NOMO-1 treated with dmso at 0.1 percent for 144 hours (cell line): ENCODE results near the gene PTPRN2.

Experiments
- DNase-seq: peaks from one replicate; lab custom pipeline; 2025; ENCODE audit not compliant: unreplicated experiment; lab: John Stamatoyannopoulos, UW

The PTPRN2 gene

GRCh38 chr7:157837047-157837446, 750.6 kb downstream of the PTPRN2 start:
- DNase-seq: no peak

GRCh38 chr7:157834501-157835163, 753.0 kb downstream of the PTPRN2 start:
- DNase-seq: no peak

DNA sequence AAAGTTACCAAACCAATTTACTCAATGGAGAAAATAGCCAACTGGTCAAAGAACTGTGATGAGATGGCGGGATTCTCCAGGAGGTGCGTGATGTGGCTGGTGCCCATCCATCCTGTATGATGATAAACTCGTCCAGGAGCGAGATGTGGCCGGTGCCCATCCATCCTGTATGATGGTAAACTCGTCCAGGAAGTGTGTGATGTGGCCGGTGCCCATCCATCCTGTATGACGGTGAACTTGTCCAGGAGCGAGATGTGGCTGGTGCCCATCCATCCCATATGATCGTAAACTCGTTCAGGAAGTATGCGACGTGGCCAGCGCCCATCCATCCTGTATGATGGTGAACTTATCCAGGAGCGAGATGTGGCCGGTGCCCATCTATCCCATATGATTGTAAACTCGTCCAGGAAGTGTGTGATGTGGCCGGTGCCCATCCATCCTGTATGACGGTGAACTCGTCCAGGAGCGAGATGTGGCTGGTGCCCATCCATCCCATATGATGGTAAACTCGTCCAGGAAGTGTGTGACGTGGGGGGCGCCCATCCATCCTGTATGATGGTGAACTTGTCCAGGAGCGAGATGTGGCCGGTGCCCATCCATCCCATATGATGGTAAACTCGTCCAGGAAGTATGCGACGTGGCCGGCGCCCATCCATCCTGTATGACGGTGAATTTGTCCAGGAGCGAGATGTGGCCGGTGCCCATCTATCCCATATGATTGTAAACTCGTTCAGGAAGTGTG, 754.6 kb downstream of the PTPRN2 start:
- no peak for DNase-seq

GRCh38 chr7:157832421-157832820, 755.2 kb downstream of the PTPRN2 start:
- DNase-seq: no peak

DNA sequence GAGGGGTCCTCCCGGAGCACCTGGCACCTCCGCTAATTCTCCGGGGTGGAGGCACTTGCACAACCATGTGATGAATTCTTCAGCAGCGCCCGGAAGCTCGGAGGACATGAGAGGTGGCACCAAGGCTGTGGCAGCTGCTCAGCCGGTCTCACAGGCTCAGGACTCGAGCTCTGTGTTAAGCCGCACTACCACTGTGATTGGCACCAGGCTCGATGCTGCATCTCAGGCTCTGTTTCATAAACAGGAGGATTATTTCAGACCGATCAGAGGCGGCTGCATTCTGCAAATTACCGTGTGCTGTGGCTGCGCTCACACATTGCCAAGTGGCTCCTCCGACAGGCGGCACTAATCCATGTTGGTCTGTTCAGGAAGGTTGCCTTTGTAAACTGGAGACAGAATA, 755.6 kb downstream of the PTPRN2 start:
- DNase-seq: no peak

GRCh38 chr7:157831143-157831905, 756.3 kb downstream of the PTPRN2 start:
- DNase-seq: no peak

DNA sequence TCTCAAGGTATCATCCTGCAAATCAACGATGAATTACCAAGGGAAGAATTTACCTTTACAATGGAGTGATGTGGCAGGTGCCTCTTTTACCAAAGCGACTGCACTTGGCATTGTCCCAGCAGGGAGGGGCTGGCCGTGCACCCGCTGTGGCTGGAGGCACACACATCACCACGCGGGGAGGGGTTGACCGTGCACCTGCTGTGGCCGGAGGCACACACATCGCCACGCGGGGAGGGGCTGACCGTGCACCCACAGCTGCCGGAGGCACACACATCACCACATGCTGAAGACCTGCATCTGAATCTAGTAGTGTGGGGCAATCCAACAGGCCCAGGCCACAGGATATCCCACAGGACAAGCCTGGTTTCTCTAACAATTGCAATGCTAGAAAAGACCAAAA, 757.3 kb downstream of the PTPRN2 start:
- DNase-seq: no peak

- DNase-seq: no peak
Observed at GRCh38 chr7:157829491-157829890, 758.1 kb downstream of the PTPRN2 start.

DNA sequence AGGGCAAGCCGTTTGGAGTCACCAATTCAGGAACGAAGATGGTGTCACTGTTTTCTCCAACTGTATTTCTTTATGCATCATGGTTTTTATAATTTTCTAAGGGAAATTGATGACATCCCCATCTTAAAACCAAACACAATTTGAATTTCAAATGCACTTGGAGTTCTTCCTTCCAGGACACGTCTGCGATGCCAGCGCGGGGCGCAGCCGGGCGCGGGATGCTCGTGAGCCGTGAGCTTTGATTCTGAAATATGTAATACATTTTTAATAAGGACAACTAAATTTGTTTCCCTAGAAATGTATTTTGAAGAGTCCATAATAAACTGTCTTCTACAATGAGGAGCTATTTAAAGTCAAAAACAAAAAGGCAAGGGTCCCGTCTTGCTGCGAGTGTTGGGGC, 758.7 kb downstream of the PTPRN2 start:
- DNase-seq: no peak

GRCh38 chr7:157828190-157828589, 759.4 kb downstream of the PTPRN2 start:
- DNase-seq: no peak

DNA sequence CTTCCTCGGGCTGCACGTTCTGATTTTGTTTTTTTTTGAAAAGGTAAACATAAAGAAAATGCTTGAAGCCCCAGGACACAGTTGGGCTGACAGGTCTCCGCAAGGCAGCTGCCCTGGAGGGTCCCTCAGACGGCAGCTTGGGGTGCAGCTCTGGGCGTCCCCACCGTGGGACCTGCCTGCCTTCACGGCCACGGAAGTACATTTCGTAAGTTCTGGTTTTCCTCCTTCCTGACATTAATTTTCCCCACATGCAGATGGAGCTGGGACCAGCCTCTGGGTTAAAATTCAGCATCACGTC, 759.8 kb downstream of the PTPRN2 start:
- no peak for DNase-seq

GRCh38 chr7:157827045-157827862, 760.4 kb downstream of the PTPRN2 start:
- no peak for DNase-seq

- DNase-seq: no peak
Observed at GRCh38 chr7:157826566-157826965, 761.1 kb downstream of the PTPRN2 start.

GRCh38 chr7:157825325-157825724, 762.3 kb downstream of the PTPRN2 start:
- DNase-seq: no peak

DNA sequence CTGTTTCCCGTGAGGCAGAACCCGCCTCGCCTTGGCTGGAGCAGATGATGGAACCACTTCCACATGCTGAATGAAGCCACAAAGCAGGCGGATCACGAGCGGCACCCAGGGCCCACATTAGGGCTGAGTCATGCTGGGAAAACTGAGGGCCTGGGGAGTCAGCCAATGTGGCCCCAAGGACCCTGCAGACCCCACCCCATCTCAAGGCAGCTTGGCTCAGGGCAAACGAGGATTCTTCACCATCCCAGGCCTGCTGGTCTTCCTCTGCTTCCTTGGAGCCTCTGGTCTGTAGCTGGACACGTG, 762.9 kb downstream of the PTPRN2 start:
- DNase-seq: no peak

DNA sequence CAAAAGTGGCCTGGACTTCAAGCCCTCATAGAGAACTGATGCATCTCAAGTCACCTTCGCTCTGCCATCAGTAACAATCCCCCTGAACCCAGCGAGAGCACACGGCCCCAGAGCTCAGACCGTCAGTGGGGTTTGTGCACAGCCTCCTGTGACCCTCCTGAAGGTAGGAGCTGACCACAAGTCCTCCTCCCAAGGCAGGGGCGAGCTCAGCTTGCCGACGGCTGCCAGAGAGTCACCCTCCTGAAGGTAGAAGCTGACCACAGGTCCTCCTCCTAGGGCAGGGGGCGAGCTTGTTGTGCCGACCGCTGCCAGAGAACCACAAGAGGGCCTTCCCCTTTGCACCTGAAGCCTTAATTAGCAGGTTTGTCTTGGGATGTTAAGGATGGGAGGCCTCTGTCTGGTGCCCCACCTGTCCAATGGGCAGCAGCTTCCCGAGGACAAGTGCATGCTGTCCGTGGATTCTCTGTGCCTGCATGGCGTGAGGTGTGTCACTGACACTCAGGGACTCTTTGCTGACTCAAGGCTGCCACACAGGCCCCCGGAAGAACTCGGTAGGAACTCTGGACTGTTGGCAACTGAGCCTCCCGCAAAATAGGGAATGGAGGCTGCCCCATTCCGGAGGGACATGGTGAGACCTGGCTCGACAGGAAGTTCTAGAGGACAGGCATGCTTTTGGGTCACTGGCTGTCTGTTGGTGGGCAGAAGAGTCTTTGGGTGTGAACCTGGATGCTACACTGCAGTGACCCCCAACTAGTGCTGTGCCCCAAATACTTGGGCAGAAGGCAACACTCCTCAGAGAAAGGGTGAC, 763.4 kb downstream of the PTPRN2 start:
- DNase-seq: no peak

- no peak for DNase-seq
Observed at GRCh38 chr7:157822688-157823031, 765.0 kb downstream of the PTPRN2 start.

DNA sequence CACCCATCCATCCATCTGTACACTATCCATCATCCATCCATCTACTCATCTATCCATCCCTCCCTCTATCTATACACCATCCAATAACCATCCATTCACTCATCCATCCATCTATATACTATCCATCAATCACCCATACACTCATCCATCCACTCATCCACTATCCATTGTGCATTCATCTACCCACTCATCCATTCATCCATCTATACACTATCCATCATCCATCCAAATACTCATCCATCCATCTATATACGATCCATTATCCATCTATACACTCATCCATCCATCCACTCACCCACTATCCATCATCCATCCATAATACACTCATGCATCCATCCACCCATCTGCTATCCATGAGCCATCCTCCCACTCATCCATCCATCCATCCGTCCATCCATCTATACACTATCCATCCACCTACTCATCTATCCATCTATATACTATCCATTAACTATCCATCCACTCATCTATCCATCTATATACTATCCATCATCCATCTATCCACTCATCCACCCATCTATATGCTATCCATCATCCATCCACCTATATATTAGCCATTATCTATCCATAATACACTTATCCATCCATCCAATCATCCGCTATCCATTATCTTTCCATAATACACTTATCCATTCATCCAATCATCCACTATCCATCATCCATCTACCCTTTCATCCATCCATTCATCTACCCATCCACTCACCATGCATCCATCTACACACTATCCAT, 765.5 kb downstream of the PTPRN2 start:
- DNase-seq: no peak

DNA sequence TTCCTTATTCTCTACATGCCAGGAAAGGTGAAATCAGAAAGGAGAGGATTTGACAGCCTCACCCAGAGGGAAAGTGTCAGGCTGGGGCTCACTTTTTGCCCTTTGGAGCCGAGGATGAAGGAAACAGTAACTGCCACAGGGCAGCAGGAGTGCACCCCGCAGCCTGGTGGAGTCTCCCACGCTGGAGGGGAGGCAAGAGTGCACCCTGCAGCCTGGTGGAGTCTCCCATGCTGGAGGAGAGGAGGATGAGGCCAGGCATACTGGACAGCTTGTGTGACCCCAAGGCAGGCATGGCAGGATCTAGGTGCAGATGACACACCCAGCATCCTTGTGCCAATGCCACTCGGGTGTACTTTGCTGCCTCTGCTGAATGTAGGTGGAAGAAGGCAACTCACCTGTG, 766.8 kb downstream of the PTPRN2 start:
- no peak for DNase-seq

GRCh38 chr7:157819455-157819807, 768.2 kb downstream of the PTPRN2 start:
- DNase-seq: no peak
